ENCODE measurements around the gene NCAPD3. TPM values are rescaled to one million over a fixed set of nuclear protein-coding genes. Genes with fewer than 3 reads are reported as not detected.

NCAPD3 gene
- total RNA-seq, 1 donor from 2014 or later = 25.4 TPM

GRCh38 chr11:134246100-134246499, 22.3 kb upstream of the NCAPD3 start:
- DNase-seq (ENCODE audit: low spot score) = no peak
- Mint-ChIP-seq H3K4me3 (ENCODE audit: unreplicated experiment) (peak overlapping the region; percentile 56), H3K27ac (ENCODE audit: unreplicated experiment) (no peak overlapping the region), H3K4me1 (ENCODE audit: unreplicated experiment) (peaks cover 2% of the 10 kb centered on the region), H3K27me3 (ENCODE audit: unreplicated experiment) (peaks cover 2% of the 10 kb centered on the region), H3K9me3 (ENCODE audit: unreplicated experiment) (no peaks in the 10 kb centered on the region), H3K36me3 (ENCODE audit: low read depth, unreplicated experiment) (peaks cover 60% of the 10 kb centered on the region)
- TF ChIP-seq, protein P1, sequence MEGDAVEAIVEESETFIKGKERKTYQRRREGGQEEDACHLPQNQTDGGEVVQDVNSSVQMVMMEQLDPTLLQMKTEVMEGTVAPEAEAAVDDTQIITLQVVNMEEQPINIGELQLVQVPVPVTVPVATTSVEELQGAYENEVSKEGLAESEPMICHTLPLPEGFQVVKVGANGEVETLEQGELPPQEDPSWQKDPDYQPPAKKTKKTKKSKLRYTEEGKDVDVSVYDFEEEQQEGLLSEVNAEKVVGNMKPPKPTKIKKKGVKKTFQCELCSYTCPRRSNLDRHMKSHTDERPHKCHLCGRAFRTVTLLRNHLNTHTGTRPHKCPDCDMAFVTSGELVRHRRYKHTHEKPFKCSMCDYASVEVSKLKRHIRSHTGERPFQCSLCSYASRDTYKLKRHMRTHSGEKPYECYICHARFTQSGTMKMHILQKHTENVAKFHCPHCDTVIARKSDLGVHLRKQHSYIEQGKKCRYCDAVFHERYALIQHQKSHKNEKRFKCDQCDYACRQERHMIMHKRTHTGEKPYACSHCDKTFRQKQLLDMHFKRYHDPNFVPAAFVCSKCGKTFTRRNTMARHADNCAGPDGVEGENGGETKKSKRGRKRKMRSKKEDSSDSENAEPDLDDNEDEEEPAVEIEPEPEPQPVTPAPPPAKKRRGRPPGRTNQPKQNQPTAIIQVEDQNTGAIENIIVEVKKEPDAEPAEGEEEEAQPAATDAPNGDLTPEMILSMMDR (IDR thresholded peaks at IDR 0.05; ENCODE audit: unreplicated experiment) = no peak

DNA sequence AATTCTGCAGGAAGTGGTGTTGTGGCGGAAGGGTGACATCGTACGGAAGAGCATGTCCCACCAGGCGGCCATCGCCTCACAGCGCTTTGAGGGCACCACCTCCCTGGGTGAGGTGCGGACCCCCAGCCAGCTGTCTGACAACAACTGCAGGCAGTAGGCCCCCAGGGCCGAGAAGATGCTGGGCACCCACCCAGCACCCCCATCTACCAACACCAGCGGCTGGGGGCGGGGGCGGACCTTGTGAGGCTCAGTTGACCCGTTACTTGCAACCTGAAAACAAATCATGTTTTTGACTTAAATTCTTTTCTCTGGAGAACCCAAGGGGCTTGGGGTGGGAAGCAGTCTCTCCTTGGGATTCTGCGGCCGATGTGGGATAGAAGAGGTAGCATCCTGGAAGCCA, 21.7 kb upstream of the NCAPD3 start:
- peaks cover 60% of the 10 kb centered on the region for H3K36me3 Mint-ChIP-seq (ENCODE audit: low read depth, unreplicated experiment)

GRCh38 chr11:134244593-134244992, 20.8 kb upstream of the NCAPD3 start:
- Mint-ChIP-seq H3K36me3 (ENCODE audit: low read depth, unreplicated experiment) (peaks cover 60% of the 10 kb centered on the region), H3K4me1 (ENCODE audit: unreplicated experiment) (peaks cover 2% of the 10 kb centered on the region), H3K27ac (ENCODE audit: unreplicated experiment) (no peak overlapping the region), H3K4me3 (ENCODE audit: unreplicated experiment) (no peak overlapping the region), H3K27me3 (ENCODE audit: unreplicated experiment) (peaks cover 2% of the 10 kb centered on the region), H3K9me3 (ENCODE audit: unreplicated experiment) (no peaks in the 10 kb centered on the region)
- DNase-seq (ENCODE audit: low spot score) = peak; percentile 29
- TF ChIP-seq, protein P1 (IDR thresholded peaks at IDR 0.05; ENCODE audit: unreplicated experiment) = peak; percentile 66

More for the DNA sequence above, 21.7 kb upstream of the NCAPD3 start:
- no peak overlapping the region for H3K27ac Mint-ChIP-seq (ENCODE audit: unreplicated experiment)
- H3K4me1 Mint-ChIP-seq (ENCODE audit: unreplicated experiment) = peaks cover 2% of the 10 kb centered on the region
- TF ChIP-seq, protein P1 (IDR thresholded peaks at IDR 0.05; ENCODE audit: unreplicated experiment) = no peak
- peaks cover 2% of the 10 kb centered on the region for H3K27me3 Mint-ChIP-seq (ENCODE audit: unreplicated experiment)
- H3K9me3 Mint-ChIP-seq (ENCODE audit: unreplicated experiment) = no peaks in the 10 kb centered on the region
- DNase-seq (ENCODE audit: low spot score) = no peak
- no peak overlapping the region for H3K4me3 Mint-ChIP-seq (ENCODE audit: unreplicated experiment)

DNA sequence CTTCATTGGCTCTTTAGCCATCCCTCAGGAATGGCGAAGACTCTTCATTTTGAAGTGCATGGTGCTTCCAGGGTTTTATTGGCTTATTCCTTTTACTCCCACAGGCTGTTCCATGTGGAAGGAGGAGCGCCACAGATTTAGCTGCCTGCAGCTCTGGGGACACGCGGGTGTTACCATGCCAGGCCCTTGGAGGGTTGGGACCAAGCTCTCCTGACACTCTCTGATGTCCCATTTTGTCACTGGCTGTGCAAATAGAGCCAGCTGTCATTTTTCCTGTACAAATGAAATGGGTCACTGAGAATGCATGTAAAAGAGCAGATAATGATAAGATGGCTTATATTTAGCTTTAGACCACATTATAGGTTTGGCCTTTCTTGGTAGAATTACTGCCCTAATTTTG, 20.1 kb upstream of the NCAPD3 start:
- Mint-ChIP-seq H3K27ac (ENCODE audit: unreplicated experiment) (no peak overlapping the region), H3K27me3 (ENCODE audit: unreplicated experiment) (peaks cover 2% of the 10 kb centered on the region), H3K4me1 (ENCODE audit: unreplicated experiment) (no peaks in the 10 kb centered on the region), H3K36me3 (ENCODE audit: low read depth, unreplicated experiment) (peaks cover 60% of the 10 kb centered on the region), H3K4me3 (ENCODE audit: unreplicated experiment) (no peak overlapping the region), H3K9me3 (ENCODE audit: unreplicated experiment) (no peaks in the 10 kb centered on the region)
- no peak for DNase-seq (ENCODE audit: low spot score)
- TF ChIP-seq, protein P1 (IDR thresholded peaks at IDR 0.05; ENCODE audit: unreplicated experiment) = no peak

DNA sequence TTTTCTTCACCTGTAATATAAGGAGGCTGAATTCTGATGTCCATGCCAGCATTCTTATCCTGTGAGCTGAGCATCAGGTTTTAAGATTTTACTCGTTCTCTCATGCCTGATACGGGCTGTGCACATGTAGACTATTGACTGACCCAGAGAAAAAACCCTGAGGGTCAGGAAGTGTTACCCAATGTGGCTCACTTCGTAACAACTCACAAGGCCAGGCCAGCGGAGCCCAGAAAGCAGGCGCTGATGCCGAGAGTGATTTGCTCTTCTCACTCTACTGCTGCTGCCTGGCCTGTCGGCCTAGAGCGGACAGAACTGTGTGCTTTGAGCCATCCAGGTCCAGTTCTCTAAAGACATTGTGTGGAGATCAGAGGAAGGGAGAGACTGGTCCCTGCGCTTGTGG, 18.6 kb upstream of the NCAPD3 start:
- H3K9me3 Mint-ChIP-seq (ENCODE audit: unreplicated experiment) = no peaks in the 10 kb centered on the region
- no peak overlapping the region for H3K27ac Mint-ChIP-seq (ENCODE audit: unreplicated experiment)

More for the DNA sequence above, 18.6 kb upstream of the NCAPD3 start:
- TF ChIP-seq, protein P1 (IDR thresholded peaks at IDR 0.05; ENCODE audit: unreplicated experiment) = no peak
- peaks cover 55% of the 10 kb centered on the region for H3K36me3 Mint-ChIP-seq (ENCODE audit: low read depth, unreplicated experiment)
- DNase-seq (ENCODE audit: low spot score) = no peak
- peak overlapping the region; percentile 63 for H3K4me3 Mint-ChIP-seq (ENCODE audit: unreplicated experiment)
- H3K27me3 Mint-ChIP-seq (ENCODE audit: unreplicated experiment) = peaks cover 4% of the 10 kb centered on the region
- peaks cover 2% of the 10 kb centered on the region for H3K4me1 Mint-ChIP-seq (ENCODE audit: unreplicated experiment)

Data from endothelial cell (in vitro differentiated cells).